HFF-Myc (cell line): ENCODE measurements around the gene ITFG2.
"Not testable (repeated sequence)": the region's sequence is repeated elsewhere in the genome, so short reads cannot be mapped to it uniquely, and the experiment has no call there.

Experiments
- DNase-seq: peaks from one replicate; pipeline ENCODE4 v3.0.0-alpha.2; 2011; ENCODE audit warnings: low read depth; ENCODE audit errors: extremely low read depth
- H3K4me3 ChIP-seq: replicated peaks from 2 replicates; pipeline ENCODE4 v1.5.1; 2011; ENCODE audit warnings: low read depth, mild to moderate bottlenecking, control low read depth, low read length
- CTCF ChIP-seq: IDR thresholded peaks from 2 replicates; pipeline ENCODE4 v1.5.1; 2012; ENCODE audit warnings: mild to moderate bottlenecking, low read depth, low read length, control low read depth; ENCODE audit errors: missing control alignments

ITFG2 gene

GRCh38 chr12:2858944-2859421 lies 46.5 kb downstream of the ITFG2 start:
- no peak overlapping the region for H3K4me3 ChIP-seq
- no peak for TF ChIP-seq CTCF
- DNase-seq = no peak

GRCh38 chr12:2860170-2860569 lies 47.7 kb downstream of the ITFG2 start:
- TF ChIP-seq CTCF = no peak
- H3K4me3 ChIP-seq = no peak overlapping the region
- no peak for DNase-seq

GRCh38 chr12:2862876-2863275 lies 50.4 kb downstream of the ITFG2 start:
- TF ChIP-seq CTCF = no peak
- no peak overlapping the region for H3K4me3 ChIP-seq
- no peak for DNase-seq

GRCh38 chr12:2863402-2863801 lies 50.9 kb downstream of the ITFG2 start:
- not testable (repeated sequence) for H3K4me3 ChIP-seq, DNase-seq

- DNase-seq = no peak
- TF ChIP-seq CTCF = no peak
- no peak overlapping the region for H3K4me3 ChIP-seq
Observed at GRCh38 chr12:2864198-2864597, 51.7 kb downstream of the ITFG2 start.

GRCh38 chr12:2868986-2869632 lies 56.6 kb downstream of the ITFG2 start:
- H3K4me3 ChIP-seq, DNase-seq: not testable (repeated sequence)
